Hypothalamus (tissue), 51 donors: ENCODE results near the gene PIH1D1.

Experiments used
- DNase-seq, 51 donors: peaks; one replicate each; lab custom pipeline; 2025; lab: John Stamatoyannopoulos, UW

The PIH1D1 gene

DNA sequence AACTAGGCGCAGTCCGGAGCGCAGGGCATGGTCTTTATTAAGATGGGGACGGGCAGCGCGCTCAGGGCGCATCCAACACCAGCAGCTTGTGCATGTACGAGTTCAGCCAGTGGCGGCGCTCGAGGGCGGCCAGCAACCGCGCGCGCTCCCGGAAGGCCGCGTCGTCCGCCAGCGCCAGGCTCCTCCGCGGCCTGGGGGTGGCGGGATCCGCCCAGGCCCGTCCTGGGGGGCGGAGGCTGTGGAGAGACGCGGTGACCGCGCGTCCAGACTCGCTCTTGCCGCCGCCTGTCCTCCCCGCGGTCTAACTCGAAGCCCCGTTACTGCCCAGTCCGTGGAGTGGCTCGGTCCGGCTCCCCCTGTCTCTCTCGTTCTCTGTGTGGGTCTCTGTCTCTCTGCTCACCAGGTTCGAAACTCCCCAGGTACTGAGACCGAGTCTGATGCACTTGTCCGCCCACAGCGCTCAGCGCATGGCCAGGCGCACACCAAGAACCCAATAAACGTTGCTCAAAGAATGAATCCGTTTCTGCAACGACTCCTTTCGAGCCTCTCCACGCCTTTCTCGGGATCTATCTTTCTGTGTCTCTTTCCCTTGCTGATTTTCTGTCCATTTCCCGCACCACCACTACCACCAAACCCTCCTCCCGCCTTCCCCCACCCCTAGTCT, 29.1 kb downstream of the PIH1D1 start:
- peak in 3 of 51 donors; percentile 9 to 14 (median 12) for DNase-seq

DNA sequence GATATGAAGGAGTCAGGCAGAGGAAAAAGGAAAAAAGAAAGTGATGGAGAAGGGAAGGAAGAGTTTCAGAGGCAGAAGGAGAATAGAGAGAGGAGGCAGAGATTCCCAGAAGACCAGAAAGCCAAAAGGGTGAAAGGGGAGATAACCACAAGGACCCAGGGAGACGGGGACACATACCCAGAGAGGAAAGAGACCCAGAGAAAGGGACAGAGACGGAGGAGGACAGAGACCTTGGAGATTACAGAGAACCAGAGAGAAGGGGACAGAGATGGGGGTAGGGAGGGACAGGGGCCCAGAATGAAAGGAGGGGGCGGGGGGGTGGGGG, 29.8 kb downstream of the PIH1D1 start:
- no peak for DNase-seq

- peak in 5 of 51 donors; percentile 3 to 10 (median 7) for DNase-seq
Measured at GRCh38 chr19:49421039-49421877, 30.4 kb downstream of the PIH1D1 start.

GRCh38 chr19:49420227-49420626, 31.4 kb downstream of the PIH1D1 start:
- DNase-seq: no peak

DNA sequence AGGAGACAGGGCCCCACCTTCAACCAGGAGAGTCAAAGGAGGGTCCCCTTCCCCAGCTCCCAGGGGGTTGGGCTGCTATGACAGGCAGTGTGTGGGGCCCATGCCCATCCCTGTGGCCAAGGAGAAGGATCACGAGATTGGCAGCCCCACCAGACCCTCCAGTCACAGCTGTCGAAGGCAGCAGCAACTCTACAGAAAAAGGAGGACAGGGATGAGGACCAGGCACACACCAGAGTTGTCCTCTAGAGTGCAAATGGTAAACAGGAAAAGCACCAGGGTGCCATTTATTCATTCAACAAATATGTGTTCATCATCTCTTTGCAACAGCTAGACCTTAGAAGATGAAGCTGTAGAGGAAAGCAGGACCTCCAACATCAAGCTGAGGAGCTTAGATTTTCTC, 32.4 kb downstream of the PIH1D1 start:
- no peak for DNase-seq

DNA sequence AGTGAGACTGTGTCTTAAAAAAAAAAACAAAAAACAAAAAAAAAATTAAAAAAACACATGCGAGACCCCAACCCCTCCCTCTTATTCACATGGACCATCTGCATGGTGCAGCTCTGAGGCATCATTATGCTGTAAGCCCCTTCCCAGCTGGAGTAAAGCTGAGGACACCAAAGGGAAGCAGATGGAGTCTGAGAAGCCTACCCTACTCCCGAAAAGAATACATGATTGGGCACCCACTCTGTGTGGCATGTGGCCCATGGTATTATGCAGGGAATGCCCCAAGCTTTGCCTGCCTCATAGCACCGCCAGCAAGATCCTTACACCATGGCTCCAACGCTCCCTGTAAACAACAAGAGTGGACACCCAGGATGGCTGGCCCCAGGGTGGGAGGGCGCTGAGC, 33.1 kb downstream of the PIH1D1 start:
- no peak for DNase-seq

- DNase-seq: no peak
Measured at GRCh38 chr19:49417088-49417487, 34.5 kb downstream of the PIH1D1 start.

DNA sequence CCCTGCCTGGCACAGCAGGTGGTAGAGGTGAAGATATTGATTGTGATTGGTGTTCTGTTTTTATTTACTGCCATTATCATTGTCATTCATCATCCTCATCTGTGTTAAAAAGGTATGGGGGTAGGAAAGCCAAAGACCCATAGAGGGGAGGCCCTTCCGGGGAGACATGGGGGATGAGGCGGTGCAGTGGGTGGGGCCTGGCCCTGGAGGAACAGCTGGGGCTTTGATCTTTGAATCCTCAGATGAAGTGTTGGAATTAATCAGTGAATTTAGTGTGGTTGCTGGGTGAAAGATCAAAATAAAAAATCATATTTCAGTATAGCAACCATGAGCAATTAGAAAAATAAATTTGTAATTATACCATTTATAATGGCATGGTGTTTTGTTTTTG, 35.8 kb downstream of the PIH1D1 start:
- DNase-seq: no peak

GRCh38 chr19:49415102-49415809, 36.4 kb downstream of the PIH1D1 start:
- no peak for DNase-seq

DNA sequence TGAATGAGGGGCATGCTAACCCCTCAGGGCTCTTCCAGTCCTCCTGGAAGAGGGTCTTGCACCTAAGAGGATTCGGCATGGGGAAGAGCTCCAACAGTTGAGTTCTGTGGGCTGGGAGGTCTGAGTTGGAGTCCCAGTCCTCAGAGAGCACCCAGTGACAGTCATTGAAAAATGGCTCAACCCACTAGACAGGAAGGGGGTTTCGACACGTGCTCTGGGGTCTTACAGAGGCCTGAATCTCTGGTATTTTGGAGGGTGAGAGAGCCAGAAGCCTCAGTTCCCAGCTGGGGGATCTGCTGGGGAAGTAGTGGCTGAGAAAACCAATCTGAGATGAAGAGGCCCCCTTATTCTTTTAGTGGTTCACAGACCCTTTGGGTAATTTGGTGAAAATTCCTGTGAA, 37.4 kb downstream of the PIH1D1 start:
- no peak for DNase-seq

DNA sequence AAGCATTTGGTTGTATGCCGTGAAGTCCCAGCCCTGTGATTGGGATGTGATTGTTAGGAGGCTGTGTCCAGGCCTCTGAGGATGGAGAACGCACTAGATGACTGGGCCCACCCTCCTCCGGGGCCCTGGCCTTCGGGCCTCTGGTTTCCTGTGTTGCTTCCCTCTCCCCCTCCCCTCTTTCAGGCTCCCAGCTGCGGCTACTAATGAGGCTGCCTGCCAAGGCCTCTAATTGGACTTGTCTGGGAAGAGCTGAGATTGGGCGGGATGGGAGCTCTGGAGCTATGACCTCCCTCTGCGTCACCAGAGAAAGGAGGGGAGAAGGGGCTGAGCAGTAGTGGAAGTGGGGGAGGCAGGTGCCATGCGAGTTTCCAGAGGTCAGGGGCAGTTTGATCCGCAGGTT, 38.3 kb downstream of the PIH1D1 start:
- DNase-seq: no peak

GRCh38 chr19:49411681-49412326, 39.8 kb downstream of the PIH1D1 start:
- no peak for DNase-seq

DNA sequence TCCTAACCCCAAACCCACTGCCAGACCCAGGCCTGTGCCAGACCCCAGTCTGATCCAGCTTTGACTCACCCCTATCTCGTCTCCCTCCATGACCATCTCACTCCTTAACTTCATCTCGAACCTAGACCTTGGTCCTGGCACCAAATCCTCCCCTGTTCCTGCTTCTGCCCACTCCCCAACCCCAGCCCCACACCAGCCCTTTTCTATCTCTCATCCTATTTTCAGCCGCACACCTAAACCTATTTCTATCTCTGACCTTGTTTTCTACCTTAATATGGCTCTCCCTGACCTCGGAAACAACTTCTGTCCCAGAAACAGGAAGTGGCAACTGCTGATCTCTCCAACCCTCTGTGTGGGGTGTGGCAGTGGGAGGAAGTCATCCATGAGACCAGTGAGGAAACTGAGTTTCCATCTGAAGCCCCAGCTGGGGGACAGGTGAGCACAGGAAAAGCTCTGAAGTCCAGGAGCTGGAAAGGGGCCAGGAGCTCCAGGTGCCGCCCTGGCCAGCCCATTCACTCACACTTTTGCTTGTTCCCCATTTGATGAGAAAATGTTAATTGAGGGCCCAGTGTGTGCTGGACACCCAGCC, 42.1 kb downstream of the PIH1D1 start:
- no peak for DNase-seq

- DNase-seq: no peak
Measured at GRCh38 chr19:49408816-49409440, 42.7 kb downstream of the PIH1D1 start.

GRCh38 chr19:49407482-49408015, 44.1 kb downstream of the PIH1D1 start:
- no peak for DNase-seq

DNA sequence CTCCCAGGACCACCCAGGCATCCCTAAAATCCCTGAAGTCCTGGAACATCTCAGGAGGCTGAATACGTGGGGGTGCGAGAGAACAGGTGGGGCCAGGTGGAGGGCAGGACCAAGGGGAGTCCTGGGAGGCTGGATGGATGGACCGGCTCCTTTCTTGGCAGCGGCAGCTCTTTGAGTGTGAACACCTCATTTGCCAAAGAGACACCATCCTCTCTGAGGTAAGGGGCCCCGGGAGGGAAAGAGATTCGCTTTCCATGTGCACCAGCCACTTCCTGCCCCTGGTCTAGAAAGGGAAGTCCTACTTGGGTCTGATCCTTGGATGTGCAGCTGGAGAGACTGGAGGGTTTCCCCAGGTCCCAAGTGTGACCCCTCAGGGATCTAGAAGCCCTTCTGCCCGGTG, 44.5 kb downstream of the PIH1D1 start:
- no peak for DNase-seq

DNA sequence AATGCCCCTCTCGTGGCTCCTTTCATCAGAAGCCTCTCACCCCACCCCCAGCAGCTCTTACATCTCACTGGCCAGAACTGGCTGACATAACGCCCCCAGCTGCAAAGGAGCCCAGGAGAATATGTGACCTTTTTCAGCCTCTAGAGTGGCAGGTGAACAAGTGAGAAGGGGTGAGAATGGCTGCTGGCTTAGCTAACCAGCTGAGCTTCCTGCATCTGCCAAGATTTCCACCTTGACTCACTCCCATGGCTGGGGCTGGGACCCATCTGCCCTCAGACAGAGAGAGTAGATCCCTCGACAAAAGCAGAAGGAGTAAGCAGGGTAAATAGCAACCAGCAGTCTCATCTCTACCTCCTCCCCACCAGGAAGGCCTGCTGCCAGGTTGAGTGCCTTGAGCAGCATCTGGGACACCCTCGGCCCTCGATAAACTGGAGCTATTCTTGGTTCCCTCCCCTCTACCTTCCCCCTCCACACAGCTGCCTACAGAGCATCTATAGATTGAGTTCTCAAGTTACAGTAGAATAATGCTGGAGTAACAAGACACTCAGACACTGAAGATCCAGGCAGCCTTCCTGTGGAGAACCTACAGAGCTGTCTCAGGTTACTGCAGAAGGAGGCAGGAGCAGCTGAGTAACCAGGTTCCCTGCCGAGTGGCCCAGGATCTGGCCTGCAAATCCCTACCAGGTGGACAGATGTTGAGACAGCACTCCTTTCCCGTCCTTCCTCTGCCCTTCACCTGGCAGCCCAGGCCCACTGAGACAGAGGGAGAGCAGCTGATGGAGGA, 48.0 kb downstream of the PIH1D1 start:
- DNase-seq: no peak

GRCh38 chr19:49400029-49400428, 51.6 kb downstream of the PIH1D1 start:
- DNase-seq: no peak

GRCh38 chr19:49398931-49399330, 52.7 kb downstream of the PIH1D1 start:
- DNase-seq: no peak
